22Rv1 (cell line): ENCODE results near the gene SMAD9.

Experiments used
- CTCF ChIP-seq: fragments of 450-650 bp; IDR thresholded peaks from 2 replicates; pipeline ENCODE4 v1.5.1; 2017; ENCODE audit warnings: mild to moderate bottlenecking
- ZFX ChIP-seq: fragments of 450-650 bp; IDR thresholded peaks from 2 replicates; pipeline ENCODE4 v1.6.1; 2017; ENCODE audit warnings: antibody characterized with exemption, borderline replicate concordance

- TF ChIP-seq CTCF (no peak), ZFX (no peak)
These were observed 34.1 kb downstream of the SMAD9 start for GRCh38 chr13:36885901-36886300.
